Measurements from ENCODE around the gene PHLDB1. TPM values are rescaled to one million over a fixed set of nuclear protein-coding genes. Genes with fewer than 3 reads are reported as not detected.
"Not testable (repeated sequence)": the region's sequence is repeated elsewhere in the genome, so short reads cannot be mapped to it uniquely, and the experiment has no call there.

The PHLDB1 gene
- total RNA-seq (2014; rRNA removed; shearing (Covaris generic)), result 29.6 and 40.0 TPM in 2 replicates

GRCh38 chr11:118607401-118608359 is at the start of gene PHLDB1:
Gene PHLDB1, plus strand, starts transcription at chr11:118607615. Its CDS starts 6,222 bp downstream, at chr11:118613837.
- peak; percentile 52 for DNase-seq (ENCODE audit: low spot score)

GRCh38 chr11:118560806-118561205 is 46.6 kb upstream of the PHLDB1 start:
- no peak for DNase-seq (ENCODE audit: low spot score)

GRCh38 chr11:118565051-118565450 is 42.4 kb upstream of the PHLDB1 start:
- DNase-seq (ENCODE audit: low spot score), result no peak

GRCh38 chr11:118569670-118570069 is 37.7 kb upstream of the PHLDB1 start:
- DNase-seq (ENCODE audit: low spot score), result no peak

GRCh38 chr11:118570787-118571186 is 36.6 kb upstream of the PHLDB1 start:
- DNase-seq (ENCODE audit: low spot score), result no peak

GRCh38 chr11:118571701-118572060 is 35.7 kb upstream of the PHLDB1 start:
- not testable (repeated sequence) for DNase-seq (ENCODE audit: low spot score)

- peak; percentile 55 for DNase-seq (ENCODE audit: low spot score)
Observed at GRCh38 chr11:118572061-118572980, 35.1 kb upstream of the PHLDB1 start, which contains the start of gene ARCN1. Gene ARCN1, plus strand, starts transcription at chr11:118572409. Its CDS starts 139 bp downstream, at chr11:118572548.

GRCh38 chr11:118572981-118573550 is 34.3 kb upstream of the PHLDB1 start:
- DNase-seq (ENCODE audit: low spot score), result peak; percentile 16

GRCh38 chr11:118574636-118575035 is 32.8 kb upstream of the PHLDB1 start:
- DNase-seq (ENCODE audit: low spot score), result no peak

- not testable (repeated sequence) for DNase-seq (ENCODE audit: low spot score)
Observed at GRCh38 chr11:118577995-118578394, 29.4 kb upstream of the PHLDB1 start.

- no peak for DNase-seq (ENCODE audit: low spot score)
Observed at GRCh38 chr11:118581057-118581456, 26.4 kb upstream of the PHLDB1 start.

GRCh38 chr11:118587952-118588351 is 19.5 kb upstream of the PHLDB1 start:
- DNase-seq (ENCODE audit: low spot score), result no peak

GRCh38 chr11:118592616-118593367 is 14.6 kb upstream of the PHLDB1 start:
- no peak for DNase-seq (ENCODE audit: low spot score)

GRCh38 chr11:118594984-118595383 is 12.4 kb upstream of the PHLDB1 start:
- peak; percentile 23 for DNase-seq (ENCODE audit: low spot score)

- no peak for DNase-seq (ENCODE audit: low spot score)
Observed at GRCh38 chr11:118596224-118597146, 10.9 kb upstream of the PHLDB1 start.

- no peak for DNase-seq (ENCODE audit: low spot score)
Observed at GRCh38 chr11:118597556-118597955, 9.9 kb upstream of the PHLDB1 start.

GRCh38 chr11:118602331-118602730 is 5.1 kb upstream of the PHLDB1 start:
- no peak for DNase-seq (ENCODE audit: low spot score)

- not testable (repeated sequence) for DNase-seq (ENCODE audit: low spot score)
Observed at GRCh38 chr11:118603709-118604108, 3.7 kb upstream of the PHLDB1 start.

- DNase-seq (ENCODE audit: low spot score), result no peak
Observed at GRCh38 chr11:118604566-118604965, 2.8 kb upstream of the PHLDB1 start.
